Osteocyte (in vitro differentiated cells): ENCODE data around the gene CEACAM21. TPM values are rescaled to one million over a fixed set of nuclear protein-coding genes. Genes with fewer than 3 reads are reported as not detected.

Experiments used
- DNase-seq: peaks from one replicate; pipeline ENCODE4 v3.0.0; 2021; ENCODE audit warnings: mixed read lengths; ENCODE audit not compliant: unreplicated experiment; ENCODE audit errors: extremely low spot score
- H3K27ac Mint-ChIP-seq: one replicate; pipeline ENCODE4 v1.8.0; 2021; ENCODE audit warnings: mild to moderate bottlenecking, mixed read lengths; ENCODE audit not compliant: unreplicated experiment
- H3K27me3 Mint-ChIP-seq: one replicate; pipeline ENCODE4 v1.8.0; 2021; ENCODE audit warnings: mixed read lengths; ENCODE audit not compliant: unreplicated experiment
- H3K36me3 Mint-ChIP-seq: one replicate; pipeline ENCODE4 v1.8.0; 2021; ENCODE audit warnings: mixed read lengths; ENCODE audit not compliant: unreplicated experiment
- H3K4me1 Mint-ChIP-seq: one replicate; pipeline ENCODE4 v1.8.0; 2021; ENCODE audit warnings: mixed read lengths; ENCODE audit not compliant: unreplicated experiment
- H3K4me3 Mint-ChIP-seq: one replicate; pipeline ENCODE4 v1.8.0; 2021; ENCODE audit warnings: mild to moderate bottlenecking, moderate library complexity, mixed read lengths; ENCODE audit not compliant: unreplicated experiment
- H3K9me3 Mint-ChIP-seq: one replicate; pipeline ENCODE4 v1.8.0; 2021; ENCODE audit warnings: mixed read lengths; ENCODE audit not compliant: unreplicated experiment
- CTCF ChIP-seq: fragments of 200-600 bp; sonication (generic); IDR thresholded peaks from 2 replicates; pipeline ENCODE4 v1.5.0; 2021; ENCODE audit warnings: antibody characterized with exemption, mild to moderate bottlenecking, moderate library complexity
- long read RNA-seq: library from polyadenylated mRNA; unstranded; transcript quantifications from one replicate; pipeline ENCODE4 v2.0.0, GENCODE V29; 2021
- total RNA-seq: library from RNA; stranded (reverse); gene quantifications from 2 replicates; pipeline ENCODE4 v1.2.1, GENCODE V29; 2021

CEACAM21 gene
- not detected in 2 replicates for total RNA-seq
- long read RNA-seq = 0 reads

DNA sequence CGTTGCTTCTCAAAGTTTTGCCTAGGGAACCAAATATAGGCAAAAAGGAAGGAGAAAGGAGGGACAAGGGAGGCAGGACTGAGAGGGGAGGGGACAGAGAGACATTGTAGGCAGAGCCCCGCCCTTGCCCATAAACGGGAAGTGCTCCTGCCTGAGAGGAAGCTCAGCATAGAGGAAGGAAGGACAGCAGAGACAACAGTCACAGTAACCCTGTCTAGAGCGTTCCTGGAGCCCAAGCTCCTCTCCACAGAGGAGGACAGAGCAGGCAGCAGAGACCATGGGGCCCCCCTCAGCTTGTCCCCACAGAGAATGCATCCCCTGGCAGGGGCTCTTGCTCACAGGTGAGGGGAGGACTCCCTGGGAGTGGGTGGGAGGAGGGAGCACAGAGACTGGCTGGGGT, at the start of gene CEACAM21:
TSS of gene CEACAM21 (plus strand) at position 169 of the 400 bp plus-strand sequence. CDS start at position 278, 109 bp downstream.
- no peak for DNase-seq
- Mint-ChIP-seq H3K27me3 (peaks cover 23% of the 10 kb centered on the region), H3K4me1 (no peaks in the 10 kb centered on the region), H3K36me3 (no peaks in the 10 kb centered on the region), H3K9me3 (peaks cover 6% of the 10 kb centered on the region), H3K27ac (no peak within 1 kb of the TSS), H3K4me3 (no peak within 1 kb of the TSS)
- no peak for TF ChIP-seq CTCF

DNA sequence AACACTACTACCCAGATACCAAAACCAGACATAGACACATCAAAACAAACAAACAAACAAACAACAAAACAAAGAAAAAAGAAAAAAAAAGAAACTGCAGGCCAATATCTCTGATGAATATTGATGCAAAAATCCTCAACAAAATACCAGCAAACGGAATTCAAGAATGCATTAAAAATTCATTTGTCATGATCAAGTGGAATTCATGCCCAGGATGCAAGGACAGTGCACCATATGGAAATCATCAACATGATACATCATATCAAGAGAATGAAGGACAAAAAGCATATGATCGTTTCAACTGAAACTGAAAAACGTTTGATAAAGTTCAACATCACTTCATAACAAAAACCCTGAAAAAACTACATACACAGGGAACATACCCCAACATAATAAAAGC, 48.9 kb upstream of the CEACAM21 start:
- Mint-ChIP-seq H3K9me3 (no peaks in the 10 kb centered on the region), H3K36me3 (no peaks in the 10 kb centered on the region), H3K27ac (no peak overlapping the region), H3K4me1 (peaks cover 6% of the 10 kb centered on the region), H3K4me3 (no peak overlapping the region), H3K27me3 (peaks cover 32% of the 10 kb centered on the region)
- no peak for DNase-seq
- no peak for TF ChIP-seq CTCF

DNA sequence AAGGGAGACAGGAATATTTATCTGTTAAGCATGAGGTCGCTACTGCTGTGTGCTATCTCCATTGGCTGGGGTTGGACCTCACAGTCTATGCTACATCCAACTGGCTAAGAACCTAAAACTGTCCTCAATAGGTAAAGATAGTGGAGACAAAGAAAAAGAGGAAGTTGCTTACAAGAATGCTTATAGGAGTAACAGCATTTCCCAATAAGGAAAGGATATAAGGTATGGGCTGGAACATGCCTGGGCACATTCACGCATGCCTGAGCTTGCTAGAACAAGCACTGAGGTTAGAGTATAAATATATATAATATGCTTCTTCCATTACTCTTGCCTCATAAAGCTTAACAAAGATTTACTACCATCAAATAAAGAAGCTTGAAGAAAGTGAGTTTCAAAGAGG, 47.9 kb upstream of the CEACAM21 start:
- Mint-ChIP-seq H3K4me3 (no peak overlapping the region), H3K36me3 (no peaks in the 10 kb centered on the region), H3K27me3 (peaks cover 32% of the 10 kb centered on the region), H3K9me3 (no peaks in the 10 kb centered on the region), H3K27ac (no peak overlapping the region), H3K4me1 (peaks cover 8% of the 10 kb centered on the region)
- DNase-seq = no peak
- TF ChIP-seq CTCF = no peak

DNA sequence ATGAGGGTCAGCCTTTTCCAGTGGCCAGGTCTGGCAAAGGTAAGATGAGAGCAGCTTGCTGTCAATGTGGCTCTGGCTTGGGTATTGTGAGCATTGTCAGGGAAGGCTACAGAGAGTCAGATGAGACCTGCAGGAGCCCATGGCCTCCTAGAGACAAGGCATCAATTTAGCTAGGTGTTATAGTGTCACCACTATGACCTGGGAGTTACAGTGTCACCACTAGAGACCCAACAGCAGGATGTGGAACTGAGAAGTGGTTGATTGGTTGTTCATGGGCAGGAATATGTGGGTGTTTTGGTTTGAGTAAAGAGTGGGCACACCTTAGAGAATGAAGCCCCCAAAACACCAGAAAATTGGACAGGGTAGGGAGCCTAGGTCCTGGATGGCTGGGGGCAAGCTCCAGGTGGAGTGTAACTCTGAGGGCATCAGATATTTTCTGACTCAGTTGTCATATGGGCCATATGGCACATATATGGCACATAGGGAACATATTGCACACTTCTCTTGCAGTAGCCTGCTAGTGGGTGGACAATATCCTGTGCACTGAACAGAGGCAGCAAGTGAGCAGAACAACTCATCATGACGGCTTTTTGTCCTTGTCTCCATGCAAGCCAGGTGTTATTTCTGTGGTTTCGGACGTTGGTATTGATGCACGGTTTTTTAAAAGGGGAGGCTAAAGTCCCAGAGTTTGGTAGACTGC, 46.3 kb upstream of the CEACAM21 start:
- peaks cover 8% of the 10 kb centered on the region for H3K4me1 Mint-ChIP-seq
- no peak for TF ChIP-seq CTCF
- no peak for DNase-seq
- H3K4me3 Mint-ChIP-seq = no peak overlapping the region
- peaks cover 33% of the 10 kb centered on the region for H3K27me3 Mint-ChIP-seq
- no peaks in the 10 kb centered on the region for H3K9me3 Mint-ChIP-seq
- H3K27ac Mint-ChIP-seq = no peak overlapping the region
- no peaks in the 10 kb centered on the region for H3K36me3 Mint-ChIP-seq

- no peak overlapping the region for H3K4me3 Mint-ChIP-seq
- DNase-seq = no peak
- H3K27ac Mint-ChIP-seq = no peak overlapping the region
- H3K36me3 Mint-ChIP-seq = no peaks in the 10 kb centered on the region
- peaks cover 32% of the 10 kb centered on the region for H3K27me3 Mint-ChIP-seq
- H3K4me1 Mint-ChIP-seq = peaks cover 8% of the 10 kb centered on the region
- no peak for TF ChIP-seq CTCF
- H3K9me3 Mint-ChIP-seq = no peaks in the 10 kb centered on the region
Measured at GRCh38 chr19:41530184-41530534, 45.8 kb upstream of the CEACAM21 start.
